ENCODE measurements around the gene CCL18. TPM values are rescaled to one million over a fixed set of nuclear protein-coding genes. Genes with fewer than 3 reads are reported as not detected.

The CCL18 gene
- total and polyA plus RNA-seq, 2 of the 8 experiments (the other 6 are each of a cell fraction or from before 2014, with no cell fraction given), result not detected

DNA sequence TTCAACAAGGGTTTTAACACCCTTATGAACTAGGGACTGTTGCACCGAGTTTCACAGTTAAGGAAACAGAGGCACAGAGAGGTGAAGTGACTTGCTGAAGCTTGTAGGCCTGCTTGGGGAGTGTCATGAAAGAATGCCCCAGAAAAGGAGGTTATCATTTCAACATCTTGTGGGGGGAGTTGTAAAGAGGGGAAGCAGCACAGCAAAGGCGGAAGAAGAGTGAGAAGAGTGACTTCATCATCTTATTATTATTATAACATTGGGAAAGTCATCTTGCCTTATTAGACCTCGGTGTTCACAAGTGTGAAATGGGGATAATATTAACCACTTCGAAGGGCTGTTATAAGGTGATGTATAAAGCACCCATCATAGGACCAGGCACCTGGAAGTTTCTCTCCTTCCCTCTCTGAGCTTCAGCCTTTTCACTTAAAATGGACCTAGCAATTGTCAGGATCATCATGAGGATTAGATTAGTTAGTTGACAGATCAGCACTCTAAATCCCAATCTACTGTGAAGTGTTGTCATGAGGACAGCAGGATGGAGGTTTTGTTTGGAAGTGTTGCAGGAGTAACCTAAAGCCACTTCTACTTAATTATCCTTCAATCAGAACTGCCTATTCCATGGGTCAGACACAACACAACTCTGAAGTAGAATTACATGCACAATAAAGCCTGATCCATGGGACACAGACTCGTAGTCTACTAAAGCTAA lies 41.9 kb downstream of the CCL18 start:
- Histone ChIP-seq H3K23ac (ENCODE audit: insufficient read length) (no peak overlapping the region), H2BK120ac (replicated peaks; ENCODE audit: low read depth, low read length) (no peak overlapping the region), H3K79me1 (ENCODE audit: low read depth, low read length) (no peaks in the 10 kb centered on the region), H3K14ac (ENCODE audit: insufficient read length) (no peak overlapping the region), H3K4me3 (ENCODE audit: extremely low read depth in 1 of 4, insufficient read depth in 2 of 4, low read depth in 3 of 4, low read length in 4 of 4) (no peak overlapping the region), H2AK5ac (ENCODE audit: low read depth, low read length) (no peak overlapping the region), H2BK15ac (ENCODE audit: low read length) (no peak overlapping the region), H3K27ac (ENCODE audit: low read depth, low read length) (no peak overlapping the region), H3K36me3 (ENCODE audit: control insufficient read depth in 2 of 4, insufficient read depth in 4 of 4, low read length in 3 of 4) (no peaks in the 10 kb centered on the region), H3K23me2 (ENCODE audit: low read depth, low read length) (no peaks in the 10 kb centered on the region), H3K27me3 (replicated peaks in 1 of 4; ENCODE audit: control insufficient read depth in 3 of 4, extremely low read depth in 1 of 4, insufficient read depth in 3 of 4, low read length in 3 of 4) (no peaks in the 10 kb centered on the region), H3K18ac (ENCODE audit: extremely low read depth, low read length) (no peak overlapping the region), H3K4me2 (ENCODE audit: insufficient read depth in 1 of 2, low read depth in 2 of 2, low read length in 2 of 2) (no peak overlapping the region), H4K5ac (ENCODE audit: insufficient read length, low read depth, low read length) (no peak overlapping the region), H2BK5ac (ENCODE audit: low read depth, low read length) (no peak overlapping the region), H3K9ac (replicated peaks in 1 of 4; ENCODE audit: extremely low read depth in 1 of 4, low read depth in 3 of 4, low read length in 3 of 4) (no peak overlapping the region), H2BK12ac (ENCODE audit: low read depth, low read length) (no peak overlapping the region), H3K4me1 (replicated peaks in 1 of 4; ENCODE audit: control insufficient read depth in 3 of 4, insufficient read depth in 4 of 4, low read length in 3 of 4) (no peaks in the 10 kb centered on the region), H3K4ac (replicated peaks; ENCODE audit: insufficient read length, low read depth, low read length) (no peak overlapping the region), H4K8ac (ENCODE audit: extremely low read depth, insufficient read depth, low read length) (no peak overlapping the region), H4K20me1 (replicated peaks in 1 of 2; ENCODE audit: control insufficient read depth in 1 of 2, insufficient read depth in 2 of 2, low read length in 2 of 2) (no peaks in the 10 kb centered on the region), H2AFZ (ENCODE audit: low read length) (no peak overlapping the region), H4K91ac (replicated peaks; ENCODE audit: insufficient read length, low read length) (no peak overlapping the region), H3K79me2 (ENCODE audit: control insufficient read depth in 1 of 2, insufficient read depth in 2 of 2, low read length in 2 of 2) (no peaks in the 10 kb centered on the region), H3K56ac (replicated peaks; ENCODE audit: insufficient read length, low read depth, low read length) (no peak overlapping the region), H3K9me3 (ENCODE audit: insufficient read depth in 2 of 2, low read depth in 1 of 2, low read length in 1 of 2) (no peaks in the 10 kb centered on the region), H2BK20ac (ENCODE audit: low read length) (no peak overlapping the region)
- no peak for TF ChIP-seq JUND (IDR thresholded peaks at IDR 0.05; ENCODE audit: low read length)
- ChIA-PET POLR2A (ENCODE audit: partially characterized antibody) (no interaction called here), CTCF (ENCODE audit: partially characterized antibody) (no interaction called here)
- DNase-seq (ENCODE audit: low read depth in 1 of 2, low spot score in 2 of 2) (no peak), FAIRE-seq (no peak)
- WGBS, 2 experiments (ENCODE audit: extremely low coverage in 1 of 2, insufficient coverage in 1 of 2, insufficient read length in 1 of 2, insufficient replicate concordance in 2 of 2, low coverage in 1 of 2, low lambda C conversion rate in 2 of 2, missing lambda C conversion rate in 1 of 2), result 91% methylated on average over 5 of the region's 5 CpGs; no CpG with 5 or more reads in 1 of the 2 experiments

Data from H1 (cell line).